Mesenteric fat pad (tissue), 1 donor: ENCODE data around the gene SLIT3. TPM values are rescaled to one million over a fixed set of nuclear protein-coding genes. Genes with fewer than 3 reads are reported as not detected.
A peak's percentile ranks its signal among the peaks of the same experiment; 100 is the strongest.

Experiments used
- DNase-seq: peaks from one replicate; pipeline ENCODE4 v3.0.0-alpha.2; 2020; ENCODE audit warnings: low spot score
- total RNA-seq: library from RNA; stranded (reverse); fragmentation: NEBNext Ultra II Directional; extraction: Animal tissue kit (Norgen Biotek cat#: 25700); gene quantifications from one replicate; pipeline ENCODE4 v1.2.1, GENCODE V29; 2021
- donor health status: DM: yes; HTN: yes; CAD: no.

Gene SLIT3
- total RNA-seq, 1 donor from 2014 or later: 83.6 TPM

DNA sequence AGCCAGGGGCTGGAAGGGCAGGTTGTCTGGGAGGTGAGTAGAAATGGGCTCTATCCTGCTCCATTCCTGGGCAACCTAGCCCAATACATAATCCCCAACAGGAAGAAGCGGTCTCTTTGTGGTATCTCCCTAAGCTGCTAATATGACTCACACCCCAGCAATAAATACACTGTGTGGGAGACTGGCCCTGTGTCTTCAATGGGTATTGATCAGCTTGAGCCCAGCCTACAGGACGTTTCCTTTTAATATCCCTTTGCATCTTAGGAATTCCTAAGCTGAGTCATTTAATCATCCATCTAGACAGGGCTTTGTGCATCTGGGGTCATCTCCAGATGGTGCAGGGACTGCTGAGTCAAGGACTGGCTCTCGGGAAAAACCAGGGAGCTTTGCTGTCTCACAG, 514.8 kb downstream of the SLIT3 start:
- no peak for DNase-seq

DNA sequence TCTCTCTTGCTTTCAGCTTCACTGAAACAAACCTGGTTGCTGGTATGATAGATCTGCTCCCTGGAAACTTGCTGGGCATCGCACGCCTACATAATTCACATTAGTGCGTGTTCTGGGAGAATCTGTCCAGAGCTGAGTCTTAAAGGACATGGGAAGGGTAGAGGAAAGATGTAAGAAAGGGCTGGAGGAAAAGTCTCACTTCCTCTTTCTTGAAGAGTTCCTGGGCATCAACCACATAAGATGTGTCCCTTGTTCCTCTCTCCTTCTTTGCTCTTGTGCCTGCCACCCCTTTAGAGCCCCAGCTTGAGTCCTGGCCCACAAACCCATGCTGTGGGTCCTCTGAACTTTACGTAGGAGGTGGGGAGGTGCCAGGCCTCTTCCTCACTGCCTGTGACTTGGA, 516.5 kb downstream of the SLIT3 start:
- no peak for DNase-seq

DNA sequence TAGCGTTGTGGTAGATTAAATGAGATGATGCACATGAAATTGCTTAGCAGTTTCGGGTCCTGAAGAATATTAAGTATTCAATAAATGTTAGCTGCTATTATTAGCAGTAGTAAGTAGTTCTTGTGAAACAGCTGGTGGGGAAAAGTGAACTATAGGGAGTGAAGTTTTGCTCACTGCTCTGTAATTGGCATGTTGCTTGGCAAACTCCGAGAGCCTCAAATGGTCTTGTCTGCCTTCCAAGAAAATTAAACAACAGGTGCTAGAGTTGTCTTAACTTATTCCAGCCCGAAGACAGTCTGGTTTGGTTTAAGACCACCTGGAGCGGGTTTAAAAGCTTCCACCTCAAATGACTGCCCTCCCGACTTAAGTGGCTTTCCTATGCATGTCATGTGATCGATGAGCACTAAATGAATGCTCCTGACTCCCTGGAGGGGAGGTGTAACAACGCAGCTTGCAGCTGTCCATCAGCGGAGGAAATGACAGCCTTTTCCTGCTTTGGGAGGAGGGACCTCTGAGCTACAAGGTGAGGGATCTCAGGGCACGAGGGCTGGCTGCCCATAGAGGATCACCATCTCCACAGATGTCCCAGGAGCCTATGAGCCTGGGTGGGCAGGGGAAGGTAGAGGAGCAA, 518.9 kb downstream of the SLIT3 start:
- no peak for DNase-seq

DNA sequence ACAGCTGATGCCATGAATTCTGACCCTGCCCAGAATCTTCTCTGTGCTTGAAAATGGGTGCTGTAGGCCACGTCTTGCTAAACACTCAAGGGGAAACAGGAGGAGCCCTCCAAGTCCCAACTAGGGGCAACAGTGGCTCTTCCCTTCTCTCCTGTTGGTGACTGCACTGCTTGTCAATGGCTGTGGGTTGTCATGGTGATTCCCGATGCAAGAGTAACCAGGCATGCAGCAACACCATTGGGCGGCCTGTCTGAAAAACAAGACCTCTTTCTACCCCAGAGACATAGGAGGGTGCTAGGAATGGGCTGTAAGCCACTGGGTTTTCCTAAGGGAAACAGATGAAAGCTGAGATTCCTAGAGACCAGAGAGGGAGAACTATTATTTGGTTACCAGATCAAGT, 520.1 kb downstream of the SLIT3 start:
- no peak for DNase-seq

DNA sequence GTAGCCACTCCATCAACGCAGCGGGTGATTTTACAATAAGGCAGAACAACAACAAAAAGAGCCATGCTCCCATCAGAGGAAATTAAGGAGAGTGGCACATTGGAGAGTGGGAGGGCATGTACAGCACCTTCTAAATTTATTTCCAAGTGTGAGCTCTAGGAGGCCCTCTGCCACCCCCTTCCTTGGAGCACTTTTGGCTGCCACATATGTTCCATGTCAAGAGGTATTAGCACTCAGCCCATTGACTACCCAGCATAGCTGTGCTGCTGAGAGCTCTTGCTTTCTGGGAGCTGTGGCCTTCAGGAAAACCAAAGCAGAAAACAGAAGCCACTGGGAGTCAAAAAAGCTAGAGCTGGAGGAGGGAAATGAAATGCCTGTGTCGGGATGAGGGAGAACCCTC, 521.6 kb downstream of the SLIT3 start:
- DNase-seq: no peak

DNA sequence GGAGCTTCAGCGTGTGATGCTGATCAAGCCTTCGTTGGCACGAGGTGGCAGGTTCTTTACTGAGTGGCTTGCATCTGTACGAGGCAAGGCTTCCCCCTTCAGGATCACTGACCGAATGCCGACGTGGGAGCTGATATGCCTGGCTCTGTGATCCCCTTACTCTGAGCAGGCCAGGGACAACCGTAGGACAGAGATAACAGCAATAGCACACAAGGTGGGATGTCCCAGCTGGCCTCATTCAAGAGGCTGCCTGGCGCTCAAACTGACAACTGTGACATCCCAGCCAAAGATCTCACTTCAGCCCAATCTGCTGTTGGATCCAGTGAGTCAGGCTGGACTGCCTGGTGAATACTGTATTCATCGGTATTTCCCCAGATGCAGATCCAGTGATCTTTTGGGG, 522.4 kb downstream of the SLIT3 start:
- DNase-seq: no peak

DNA sequence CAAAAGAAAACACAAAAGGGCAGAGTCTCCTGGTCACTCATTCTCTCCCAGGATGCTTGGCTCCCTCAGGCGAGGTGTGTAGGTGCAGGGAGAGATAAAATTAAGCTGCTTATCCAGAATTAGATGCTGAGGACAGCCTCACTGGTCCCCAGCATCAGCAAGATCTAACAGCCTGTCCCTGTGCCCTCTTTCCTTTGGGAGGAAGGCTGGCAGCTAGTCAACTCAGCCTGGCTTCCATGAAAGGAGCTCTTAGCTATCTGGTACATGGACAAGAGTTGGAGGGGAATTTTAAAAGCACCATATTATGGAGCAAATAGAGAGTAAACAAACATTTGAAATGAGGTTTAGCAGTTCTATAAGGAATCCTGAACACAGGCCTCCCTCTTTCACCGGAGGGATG, 523.3 kb downstream of the SLIT3 start:
- no peak for DNase-seq

DNA sequence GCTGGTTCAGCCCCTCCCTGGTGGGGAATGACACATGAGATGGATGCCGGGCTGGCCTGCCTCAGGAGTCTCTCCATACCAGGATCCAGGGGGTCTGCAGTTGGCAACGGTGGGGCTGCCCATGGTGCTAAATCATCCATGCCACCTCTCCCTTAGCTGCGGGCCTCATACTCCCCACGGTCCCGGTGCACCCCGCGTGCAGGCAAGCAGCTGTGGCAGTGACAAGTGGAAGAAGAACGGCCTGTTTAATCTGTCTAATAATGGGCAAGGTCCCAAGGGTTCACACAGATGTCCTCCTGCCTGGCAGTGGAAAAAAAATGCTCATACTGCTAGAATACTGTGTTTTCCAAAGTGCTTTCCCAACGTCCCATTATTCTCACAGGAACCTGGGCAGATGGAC, 524.9 kb downstream of the SLIT3 start:
- no peak for DNase-seq

DNA sequence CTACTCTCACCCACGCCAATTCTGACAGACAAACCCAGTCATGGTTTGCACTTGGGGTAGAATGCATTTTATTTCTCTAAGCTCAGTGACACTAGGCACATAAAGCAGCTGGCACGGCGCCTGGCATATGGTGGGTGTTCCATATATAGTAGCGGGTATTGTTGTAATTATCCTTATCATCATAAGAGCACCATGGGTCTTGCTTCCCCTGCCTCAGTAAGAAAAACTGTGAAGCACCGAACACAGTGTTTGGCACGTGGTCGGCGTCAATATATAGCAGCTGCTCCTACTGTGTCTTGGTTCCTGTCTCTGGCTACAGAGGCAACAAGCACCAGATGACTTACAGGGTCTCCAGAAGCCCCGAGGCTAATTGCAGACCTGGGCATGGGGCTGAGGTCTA, 527.7 kb downstream of the SLIT3 start:
- DNase-seq: no peak

DNA sequence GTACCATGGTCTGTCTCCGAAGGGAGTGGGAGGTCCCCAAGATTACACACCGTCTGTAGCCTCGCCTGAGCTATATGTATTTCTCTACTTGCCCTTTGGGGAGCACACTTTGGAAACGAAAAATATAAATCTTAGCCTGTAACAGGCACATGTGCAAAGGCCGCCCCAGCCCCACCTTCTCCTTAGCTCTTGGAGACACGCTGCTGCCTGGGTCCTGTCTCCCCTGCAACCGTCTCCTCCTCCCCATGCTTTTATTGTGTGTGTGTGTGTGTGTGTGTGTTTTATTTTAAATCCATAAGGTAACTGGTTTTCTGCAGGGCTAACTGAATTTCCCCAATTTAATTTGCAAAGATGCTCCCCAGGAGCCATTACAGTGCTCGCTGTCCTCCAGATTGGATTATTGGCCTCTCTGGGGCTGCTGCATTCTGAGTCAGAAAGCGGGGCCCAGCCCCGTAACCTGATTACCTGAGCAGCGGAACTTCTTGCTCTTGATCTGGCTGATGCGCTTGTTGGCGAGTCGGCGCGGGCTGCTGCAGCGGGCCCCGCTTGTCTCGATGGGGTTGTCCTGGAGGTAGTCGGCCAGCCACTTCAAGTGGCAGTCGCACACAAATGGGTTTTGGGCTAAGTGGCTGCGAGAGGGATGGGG, 528.5 kb downstream of the SLIT3 start:
- DNase-seq: no peak

DNA sequence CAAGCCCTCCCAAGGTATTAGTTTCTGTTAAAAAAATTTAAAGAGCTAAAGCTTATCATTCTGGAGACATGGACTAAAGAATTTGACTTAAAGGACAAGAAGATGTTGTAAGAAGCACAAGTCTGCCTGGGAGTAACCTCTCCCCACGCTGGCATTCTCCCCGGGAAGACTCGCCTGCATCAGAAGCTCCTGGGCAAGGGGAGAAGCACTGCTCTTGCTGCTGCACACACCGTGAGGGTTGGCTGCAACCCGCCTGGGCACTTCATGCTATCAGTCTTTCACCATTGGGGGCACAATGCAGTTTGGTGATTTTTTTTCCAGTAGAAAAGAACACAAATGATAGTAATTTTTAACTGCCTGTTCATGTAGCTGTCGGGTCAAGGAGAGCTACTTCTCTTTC, 529.3 kb downstream of the SLIT3 start:
- no peak for DNase-seq

DNA sequence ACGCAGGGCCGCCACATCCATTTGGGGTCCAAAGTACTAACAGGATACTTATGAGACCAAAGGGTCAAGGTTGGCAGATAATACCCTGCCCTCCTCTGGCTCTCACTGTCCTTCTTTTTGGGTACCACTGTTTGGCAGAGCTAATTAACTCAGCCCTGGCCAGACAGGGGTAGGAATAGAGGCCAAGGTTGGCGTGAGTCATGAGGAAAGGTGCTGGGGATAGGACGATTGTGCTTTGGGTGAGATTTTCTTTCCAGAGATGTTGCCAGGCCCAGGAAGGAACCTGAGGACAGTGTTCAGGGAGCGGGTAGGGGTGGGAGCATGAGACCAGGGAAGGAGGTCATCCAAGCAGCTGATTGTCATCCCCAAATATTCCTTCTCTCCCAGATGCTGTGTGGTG, 529.9 kb downstream of the SLIT3 start:
- DNase-seq: no peak

DNA sequence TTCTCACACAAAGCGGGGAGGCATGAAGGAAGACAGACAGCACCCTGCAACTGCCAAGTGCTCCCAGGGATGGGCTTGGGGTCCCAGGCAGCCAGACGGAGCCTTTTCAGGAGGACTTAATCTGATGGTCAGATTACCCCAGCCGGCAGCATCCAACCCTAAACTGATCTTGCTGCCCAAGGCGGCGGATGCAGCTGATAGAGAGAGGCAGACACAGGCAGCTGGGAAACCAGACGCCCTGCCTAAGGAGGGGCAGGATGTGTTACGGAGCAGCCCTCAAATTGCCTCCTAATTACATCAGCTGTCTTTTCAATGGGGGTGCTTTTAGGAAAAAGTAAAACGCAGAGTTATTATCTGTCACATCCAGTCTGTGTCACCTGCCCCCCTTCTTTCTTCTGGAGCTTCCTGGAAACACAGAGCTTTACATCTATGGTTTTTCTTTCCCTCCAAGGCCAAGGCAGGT, 530.9 kb downstream of the SLIT3 start:
- DNase-seq: no peak

DNA sequence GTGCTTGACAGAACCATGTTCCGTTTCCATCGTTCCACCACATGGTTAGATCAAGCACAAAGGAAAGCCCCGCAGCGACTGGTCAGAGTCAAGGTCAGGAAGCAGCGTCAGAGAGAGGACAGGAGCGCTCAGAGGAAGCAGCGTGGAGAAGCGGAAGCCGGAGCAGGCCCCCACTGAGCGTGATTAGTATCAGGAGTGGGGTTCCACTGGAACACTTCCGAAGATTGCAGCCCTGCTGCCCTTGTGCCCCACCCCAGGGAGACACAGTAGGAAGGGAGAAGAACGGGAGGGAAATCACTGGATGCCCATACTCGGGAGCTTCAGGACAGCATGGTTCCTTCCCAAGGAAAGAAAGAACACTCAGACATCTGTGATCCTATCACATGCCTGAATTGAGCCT, 532.8 kb downstream of the SLIT3 start:
- no peak for DNase-seq

DNA sequence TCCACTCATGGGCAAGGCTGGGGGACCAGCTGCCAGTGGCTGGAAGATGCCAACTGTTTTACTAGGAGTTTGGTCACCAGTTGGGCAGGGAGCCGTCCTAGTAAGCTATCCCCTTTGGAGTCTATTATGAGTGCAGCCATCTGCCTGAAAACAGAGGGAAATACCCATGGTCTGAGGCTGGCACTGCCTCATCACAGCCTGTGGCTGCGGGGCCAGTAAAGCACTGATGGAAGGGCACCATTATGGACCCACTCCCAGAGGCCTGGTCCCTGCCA, 534.6 kb downstream of the SLIT3 start:
- no peak for DNase-seq

DNA sequence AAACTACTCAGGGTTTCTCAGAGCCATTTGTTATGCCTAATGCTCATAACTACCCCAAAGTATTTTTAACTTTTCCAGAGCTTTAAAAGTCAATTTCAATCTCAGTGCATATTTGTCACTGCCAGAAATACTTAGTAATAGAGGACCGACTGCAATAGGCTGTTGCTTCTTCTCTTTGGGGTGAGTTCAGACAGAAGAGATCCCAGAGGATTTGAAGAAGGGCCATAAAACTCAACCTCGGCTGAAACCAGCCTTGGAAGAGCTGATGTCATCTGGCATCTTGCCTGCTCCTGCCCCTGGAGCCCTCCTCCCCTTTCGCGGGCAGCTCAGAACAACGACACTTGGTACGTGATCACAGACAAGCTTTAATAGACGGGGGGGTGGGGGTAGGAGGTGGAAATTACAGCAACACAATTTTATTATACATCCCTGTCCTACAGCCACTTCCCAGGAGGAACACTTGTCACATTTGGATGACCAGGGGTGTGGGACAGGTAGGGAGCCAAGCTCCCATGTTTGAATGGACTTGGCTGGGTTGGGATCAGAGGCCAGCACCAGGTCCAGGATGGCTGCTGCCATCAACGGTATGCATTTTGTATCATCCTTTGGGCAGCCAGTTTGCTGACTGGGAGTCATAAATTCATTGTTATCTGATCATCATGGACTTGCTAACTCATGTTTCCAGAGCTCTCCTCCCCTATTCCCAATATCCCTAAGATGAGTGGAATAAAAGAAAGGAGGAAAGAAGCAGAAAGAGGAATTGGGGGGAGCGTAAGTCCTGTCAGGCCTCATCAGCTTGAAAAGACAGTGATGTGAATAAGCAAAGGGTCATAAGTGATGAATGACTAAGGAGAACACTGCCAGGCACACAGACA, 535.2 kb downstream of the SLIT3 start:
- DNase-seq: no peak

DNA sequence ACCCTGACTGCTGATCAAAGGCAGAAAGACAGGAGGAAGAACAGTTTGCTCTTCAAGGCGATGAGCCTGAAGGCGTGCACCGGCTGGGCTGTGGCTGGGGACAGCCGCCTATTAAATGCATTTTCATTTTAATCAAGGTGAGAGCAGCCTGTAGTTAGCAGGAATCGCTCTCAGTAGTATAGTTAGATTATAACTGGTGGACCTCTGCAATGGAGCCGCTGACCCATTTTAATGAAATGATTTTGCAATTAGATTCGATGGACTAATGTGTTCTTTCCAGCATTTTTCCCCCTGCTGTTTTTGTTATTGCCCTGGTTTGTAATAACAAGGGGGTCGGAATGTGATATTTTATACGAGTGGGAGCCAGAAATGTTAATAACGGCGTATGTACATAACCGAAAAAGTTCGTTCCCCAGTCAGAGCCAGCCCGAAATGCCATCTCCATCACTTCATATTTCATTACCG, 535.8 kb downstream of the SLIT3 start:
- DNase-seq: no peak

DNA sequence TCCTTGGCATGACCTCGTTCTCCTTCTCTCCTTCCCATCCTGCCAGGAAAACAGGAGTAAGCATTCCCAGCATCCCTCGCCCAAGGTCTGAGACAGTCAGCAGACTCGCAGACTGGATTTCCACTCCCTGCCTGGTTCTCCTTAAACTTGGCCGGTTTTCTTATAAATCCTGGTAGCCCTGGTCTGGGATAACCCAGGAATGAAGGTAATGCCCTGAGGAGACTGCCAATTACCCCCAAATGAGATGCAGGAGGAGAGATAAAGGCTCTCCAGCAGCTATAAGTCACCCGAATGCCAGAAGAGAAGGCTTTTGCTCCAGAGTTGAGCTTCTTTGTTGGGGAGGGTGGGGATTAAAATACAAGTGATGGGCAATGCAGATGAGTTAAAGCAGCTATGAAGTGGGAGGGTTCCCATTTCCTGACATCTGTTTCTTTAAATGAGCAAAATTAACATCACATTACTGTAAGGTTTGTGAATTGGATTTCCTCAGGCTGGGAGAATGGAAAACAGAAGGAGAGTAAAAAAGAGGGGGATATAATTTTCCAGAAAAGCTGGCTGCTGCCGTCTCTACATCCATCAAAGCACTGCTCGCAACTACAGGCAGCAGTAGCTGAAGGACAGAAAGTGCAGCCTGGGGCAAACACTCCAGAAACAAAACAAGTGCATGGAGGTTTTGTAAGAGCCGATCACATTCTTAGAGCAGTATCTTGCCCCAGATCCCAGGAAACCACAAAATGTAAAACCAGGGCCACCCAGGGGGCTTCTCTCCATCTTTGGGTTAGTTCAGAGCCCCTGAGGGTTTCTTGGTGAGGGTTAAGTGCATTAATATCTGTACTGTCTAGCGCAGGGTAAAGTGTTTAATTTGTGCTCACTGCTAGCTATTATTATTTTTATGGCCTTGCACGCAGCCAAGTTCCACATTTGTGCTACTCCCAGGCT, 544.2 kb downstream of the SLIT3 start:
- no peak for DNase-seq

DNA sequence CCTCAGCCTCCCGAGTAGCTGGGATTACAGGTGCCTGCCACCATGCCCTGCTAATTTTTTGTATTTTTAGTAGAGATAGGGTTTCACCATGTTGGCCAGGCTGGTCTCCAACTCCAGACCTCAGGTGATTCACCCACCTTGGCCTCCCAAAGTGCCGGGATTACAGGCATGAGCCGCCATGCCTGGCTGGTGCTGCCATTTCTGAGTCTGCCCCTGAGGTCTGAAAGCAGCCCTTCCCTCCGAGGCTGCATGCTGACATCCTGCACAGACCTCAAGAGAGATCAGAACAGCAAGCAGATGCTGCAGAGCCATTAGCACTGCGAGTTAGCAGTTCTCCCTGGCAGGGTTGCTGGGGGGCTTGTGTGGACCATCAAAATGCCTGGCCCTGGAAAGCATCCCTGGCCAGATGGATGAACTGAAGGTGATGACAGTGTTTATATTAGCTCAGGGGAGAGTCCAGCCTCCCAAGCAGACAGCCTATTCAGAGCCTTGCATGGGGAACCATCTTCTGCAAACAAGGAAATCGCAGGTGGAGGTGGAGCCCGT, 545.3 kb downstream of the SLIT3 start:
- peak; percentile 37 for DNase-seq

DNA sequence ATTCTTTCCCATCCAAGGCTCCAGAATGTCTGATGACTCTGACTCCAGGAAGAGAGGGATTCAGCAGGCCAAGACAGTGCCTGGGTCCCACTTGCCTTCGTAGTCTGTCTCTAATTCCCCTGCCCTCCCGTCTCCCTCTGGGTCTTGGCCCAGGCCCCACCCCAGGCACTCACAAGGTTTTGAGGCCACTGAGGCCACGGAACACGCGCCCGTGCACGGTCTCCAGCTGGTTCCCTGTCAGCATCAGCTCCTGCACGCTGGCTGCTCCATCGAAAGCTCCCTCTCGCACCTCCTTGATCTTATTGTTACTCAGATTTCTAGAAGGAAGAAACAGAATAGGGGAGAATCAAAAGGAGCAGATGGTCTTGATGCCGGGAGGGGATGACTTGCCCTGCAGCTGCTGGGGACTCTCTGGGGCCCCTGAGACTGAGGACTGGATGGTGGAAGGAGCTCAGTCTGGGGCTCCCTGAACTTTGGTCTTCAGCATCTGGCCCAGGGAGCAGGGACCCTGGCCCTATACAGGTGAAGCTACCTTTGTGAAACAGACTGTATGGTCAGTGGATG, 547.2 kb downstream of the SLIT3 start:
- peak; percentile 64 for DNase-seq
